Mononuclear cell (primary cell): ENCODE data around the gene KBTBD13. TPM values are rescaled to one million over a fixed set of nuclear protein-coding genes. Genes with fewer than 3 reads are reported as not detected.
"Not testable (repeated sequence)": the region's sequence is repeated elsewhere in the genome, so short reads cannot be mapped to it uniquely, and the experiment has no call there.

Experiments used
- H3K27me3 ChIP-seq: 2 replicates; pipeline ENCODE4 v1.6.0; 2011; ENCODE audit warnings: low read length, control low read depth; ENCODE audit not compliant: insufficient read depth
- H3K4me1 ChIP-seq: 2 replicates; pipeline ENCODE4 v1.5.1; 2011; ENCODE audit warnings: mild to moderate bottlenecking, low read length, control low read depth; ENCODE audit not compliant: insufficient read depth
- H3K4me3 ChIP-seq: 2 replicates; pipeline ENCODE4 v1.5.1; 2011; ENCODE audit warnings: mild to moderate bottlenecking, low read length, moderate library complexity
- H3K9me3 ChIP-seq: 2 replicates; pipeline ENCODE4 v1.5.1; 2011; ENCODE audit warnings: low read depth, mild to moderate bottlenecking, control low read depth, low read length
- total RNA-seq: library from RNA; depleted of rRNA; stranded (reverse); fragments of >200 nt; gene quantifications from one replicate; pipeline ENCODE4 v1.2.3, GENCODE V29; 2012

KBTBD13 gene
- total RNA-seq, 1 donor = under 0.01 TPM

- no peaks in the 10 kb centered on the region for H3K4me1 ChIP-seq
- peaks cover 7% of the 10 kb centered on the region for H3K27me3 ChIP-seq
- no peak overlapping the region for H3K4me3 ChIP-seq
- no peaks in the 10 kb centered on the region for H3K9me3 ChIP-seq
Measured at GRCh38 chr15:65085990-65086679, 9.6 kb downstream of the KBTBD13 start.

GRCh38 chr15:65086680-65087111 is 10.2 kb downstream of the KBTBD13 start:
- peaks cover 7% of the 10 kb centered on the region for H3K27me3 ChIP-seq
- H3K4me3 ChIP-seq = no peak overlapping the region
- H3K9me3 ChIP-seq = no peaks in the 10 kb centered on the region
- H3K4me1 ChIP-seq = no peaks in the 10 kb centered on the region

GRCh38 chr15:65087411-65087810 is 10.9 kb downstream of the KBTBD13 start:
- peaks cover 7% of the 10 kb centered on the region for H3K27me3 ChIP-seq
- H3K4me3 ChIP-seq = no peak overlapping the region
- H3K9me3 ChIP-seq = no peaks in the 10 kb centered on the region
- H3K4me1 ChIP-seq = no peaks in the 10 kb centered on the region

- Histone ChIP-seq H3K4me1 (no peaks in the 10 kb centered on the region), H3K9me3 (no peaks in the 10 kb centered on the region), H3K27me3 (peaks cover 6% of the 10 kb centered on the region), H3K4me3 (no peak overlapping the region)
Measured at GRCh38 chr15:65087873-65088642, 11.5 kb downstream of the KBTBD13 start.

- Histone ChIP-seq H3K27me3 (peaks cover under 1% of the 10 kb centered on the region), H3K4me1 (no peaks in the 10 kb centered on the region), H3K4me3 (no peak overlapping the region), H3K9me3 (no peaks in the 10 kb centered on the region)
Measured at GRCh38 chr15:65088643-65089021, 12.1 kb downstream of the KBTBD13 start.

- Histone ChIP-seq H3K4me1 (no peaks in the 10 kb centered on the region), H3K4me3 (no peak overlapping the region), H3K9me3 (no peaks in the 10 kb centered on the region), H3K27me3 (no peaks in the 10 kb centered on the region)
Measured at GRCh38 chr15:65089206-65089824, 12.8 kb downstream of the KBTBD13 start.

GRCh38 chr15:65091946-65092770 is 15.6 kb downstream of the KBTBD13 start:
- Histone ChIP-seq H3K27me3 (no peaks in the 10 kb centered on the region), H3K4me1 (no peaks in the 10 kb centered on the region), H3K9me3 (no peaks in the 10 kb centered on the region), H3K4me3 (no peak overlapping the region)

- H3K4me1 ChIP-seq = no peaks in the 10 kb centered on the region
- H3K9me3 ChIP-seq = no peaks in the 10 kb centered on the region
- no peak overlapping the region for H3K4me3 ChIP-seq
- no peaks in the 10 kb centered on the region for H3K27me3 ChIP-seq
Measured at GRCh38 chr15:65092911-65093792, 16.6 kb downstream of the KBTBD13 start.

GRCh38 chr15:65093793-65094170 is 17.2 kb downstream of the KBTBD13 start:
- not testable (repeated sequence) for H3K4me3 ChIP-seq, H3K9me3 ChIP-seq, H3K4me1 ChIP-seq, H3K27me3 ChIP-seq

- Histone ChIP-seq H3K4me3 (no peak overlapping the region), H3K9me3 (no peaks in the 10 kb centered on the region), H3K4me1 (no peaks in the 10 kb centered on the region), H3K27me3 (no peaks in the 10 kb centered on the region)
Measured at GRCh38 chr15:65094294-65094995, 17.9 kb downstream of the KBTBD13 start.

GRCh38 chr15:65095011-65095746 is 18.6 kb downstream of the KBTBD13 start:
- Histone ChIP-seq H3K4me3 (no peak overlapping the region), H3K27me3 (no peaks in the 10 kb centered on the region), H3K4me1 (no peaks in the 10 kb centered on the region), H3K9me3 (no peaks in the 10 kb centered on the region)

GRCh38 chr15:65095747-65096104 is 19.2 kb downstream of the KBTBD13 start:
- H3K4me3 ChIP-seq = no peak overlapping the region
- H3K27me3 ChIP-seq = no peaks in the 10 kb centered on the region
- H3K4me1 ChIP-seq = peaks cover under 1% of the 10 kb centered on the region

More at GRCh38 chr15:65095747-65096104, 19.2 kb downstream of the KBTBD13 start:
- no peaks in the 10 kb centered on the region for H3K9me3 ChIP-seq
